ENCODE measurements around the gene OIT3. TPM values are rescaled to one million over a fixed set of nuclear protein-coding genes. Genes with fewer than 3 reads are reported as not detected.

OIT3 gene
- total RNA-seq, 2 experiments from 2014 or later: not detected

- CTCF ChIA-PET: no interaction called here
- DNase-seq (no peak), ATAC-seq (no peak)
- no peaks in the 10 kb centered on the region for H3K9me3 Mint-ChIP-seq
- H3K36me3 Mint-ChIP-seq (ENCODE audit: low read depth): no peaks in the 10 kb centered on the region
- H3K4me3 Mint-ChIP-seq: no peak overlapping the region
- no peaks in the 10 kb centered on the region for H3K4me1 Mint-ChIP-seq (ENCODE audit: low read depth)
- no peaks in the 10 kb centered on the region for H3K27me3 Mint-ChIP-seq
- intact Hi-C loops (cut with micrococcal nuclease): no loop called here
- no peak overlapping the region for H3K27ac Mint-ChIP-seq
- POLR2A ChIA-PET: no interaction called here
- TF ChIP-seq CTCF (IDR thresholded peaks at IDR 0.05): no peak
Measured at GRCh38 chr10:72904806-72905205, 11.3 kb downstream of the OIT3 start.

DNA sequence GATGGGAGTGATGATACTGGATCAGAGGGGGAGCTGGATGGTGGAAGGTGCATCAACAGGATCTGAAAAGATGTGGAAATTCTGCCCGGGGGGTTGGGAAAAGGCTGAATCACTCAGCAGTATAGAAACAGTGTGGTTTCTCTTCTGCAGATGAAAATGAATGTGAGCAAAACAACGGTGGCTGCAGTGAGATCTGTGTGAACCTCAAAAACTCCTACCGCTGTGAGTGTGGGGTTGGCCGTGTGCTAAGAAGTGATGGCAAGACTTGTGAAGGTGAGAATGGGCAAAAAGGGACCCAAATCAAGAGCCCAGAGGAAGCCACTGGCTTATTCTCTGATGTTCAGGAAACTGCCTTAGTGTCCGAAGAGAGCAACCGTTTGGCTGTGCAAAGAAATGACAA, 12.9 kb downstream of the OIT3 start:
- Mint-ChIP-seq H3K36me3 (ENCODE audit: low read depth) (no peaks in the 10 kb centered on the region), H3K9me3 (no peaks in the 10 kb centered on the region), H3K4me1 (ENCODE audit: low read depth) (no peaks in the 10 kb centered on the region), H3K4me3 (no peak overlapping the region), H3K27ac (no peak overlapping the region), H3K27me3 (no peaks in the 10 kb centered on the region)
- ChIA-PET CTCF (no interaction called here), POLR2A (no interaction called here)
- ATAC-seq (no peak), DNase-seq (no peak)
- intact Hi-C loops (cut with micrococcal nuclease): no loop called here
- no peak for TF ChIP-seq CTCF (IDR thresholded peaks at IDR 0.05)

- intact Hi-C loops (cut with micrococcal nuclease): no loop called here
- CTCF ChIA-PET: interaction anchor here (1.0 kb wide), 1 partner anchor 173 kb away, joined by 3 read pairs; no protein-coding TSS in a partner anchor
- ATAC-seq (no peak), DNase-seq (no peak)
- no peaks in the 10 kb centered on the region for H3K4me1 Mint-ChIP-seq (ENCODE audit: low read depth)
- POLR2A ChIA-PET: interaction anchor here (0.7 kb wide), 1 partner anchor 227 kb away, joined by 4 read pairs; no protein-coding TSS in a partner anchor
- no peaks in the 10 kb centered on the region for H3K27me3 Mint-ChIP-seq
- no peaks in the 10 kb centered on the region for H3K9me3 Mint-ChIP-seq
- TF ChIP-seq CTCF (IDR thresholded peaks at IDR 0.05): no peak
- no peaks in the 10 kb centered on the region for H3K36me3 Mint-ChIP-seq (ENCODE audit: low read depth)
- H3K27ac Mint-ChIP-seq: no peak overlapping the region
- H3K4me3 Mint-ChIP-seq: no peak overlapping the region
Measured at GRCh38 chr10:72910705-72911104, 17.2 kb downstream of the OIT3 start.

DNA sequence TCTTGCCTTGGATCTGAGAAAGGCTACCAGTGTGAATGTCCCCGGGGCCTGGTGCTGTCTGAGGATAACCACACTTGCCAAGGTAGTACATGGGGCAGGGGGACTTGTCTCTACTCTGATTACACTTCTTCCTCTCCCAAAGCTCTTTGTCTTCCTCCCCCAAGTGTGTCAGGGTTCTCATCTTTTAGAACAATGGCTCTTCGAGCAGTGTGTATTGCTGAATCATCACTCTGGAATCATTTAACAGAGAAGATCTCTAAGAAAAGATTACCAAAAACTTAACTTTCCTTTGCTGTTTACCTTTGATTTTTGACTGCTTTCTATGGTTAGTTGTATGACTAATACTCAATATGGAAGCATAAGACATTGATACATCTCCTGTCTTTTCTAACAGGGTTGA, 18.2 kb downstream of the OIT3 start:
- DNase-seq: no peak
- Mint-ChIP-seq H3K27ac (no peak overlapping the region), H3K4me1 (ENCODE audit: low read depth) (no peaks in the 10 kb centered on the region), H3K27me3 (no peaks in the 10 kb centered on the region), H3K36me3 (ENCODE audit: low read depth) (no peaks in the 10 kb centered on the region), H3K4me3 (no peak overlapping the region), H3K9me3 (no peaks in the 10 kb centered on the region)
- intact Hi-C loops (cut with micrococcal nuclease): no loop called here
- ATAC-seq: no peak
- ChIA-PET POLR2A (no interaction called here), CTCF (no interaction called here)
- no peak for TF ChIP-seq CTCF (IDR thresholded peaks at IDR 0.05)

DNA sequence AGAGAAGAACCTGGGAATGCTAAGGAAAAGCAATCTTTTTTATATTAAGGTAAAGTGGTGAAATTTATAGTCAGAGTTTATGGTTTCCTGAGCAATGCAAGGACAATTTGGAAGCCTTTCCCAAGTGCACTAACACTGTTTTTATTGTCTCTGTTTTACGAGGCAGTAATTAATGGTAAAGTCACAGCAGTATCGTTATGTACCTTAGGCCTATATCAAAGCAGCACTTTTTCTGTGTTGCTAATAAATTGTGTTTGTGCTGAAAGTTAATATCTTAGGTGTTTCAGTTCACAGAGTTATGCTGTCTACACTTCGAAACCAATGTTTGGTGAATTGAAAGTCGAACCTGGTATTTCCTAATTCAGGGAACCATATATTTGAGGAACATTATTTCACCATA, 19.2 kb downstream of the OIT3 start:
- ChIA-PET CTCF (no interaction called here), POLR2A (no interaction called here)
- Mint-ChIP-seq H3K9me3 (no peaks in the 10 kb centered on the region), H3K36me3 (ENCODE audit: low read depth) (no peaks in the 10 kb centered on the region), H3K4me3 (no peak overlapping the region), H3K4me1 (ENCODE audit: low read depth) (no peaks in the 10 kb centered on the region), H3K27me3 (no peaks in the 10 kb centered on the region), H3K27ac (no peak overlapping the region)
- DNase-seq (no peak), ATAC-seq (no peak)
- intact Hi-C loops (cut with micrococcal nuclease): no loop called here
- no peak for TF ChIP-seq CTCF (IDR thresholded peaks at IDR 0.05)
